ENCODE measurements around the gene SLC24A5. TPM values are rescaled to one million over a fixed set of nuclear protein-coding genes. Genes with fewer than 3 reads are reported as not detected.

Gene SLC24A5
- total RNA-seq, 1 donor from 2014 or later = not detected

- intact Hi-C loops (cut with DNase I) = loop anchor here (10.0 kb wide), 1 partner anchor 107 kb away; no protein-coding TSS in a partner anchor
- peak; percentile 77 for DNase-seq (ENCODE audit: low spot score)
Measured at GRCh38 chr15:48177766-48178647, 57.2 kb downstream of the SLC24A5 start, which contains the start of gene MYEF2. Gene MYEF2 (minus strand): TSS chr15:48178295. CDS start chr15:48178237, 58 bp downstream.

- intact Hi-C loops (cut with DNase I) = loop anchor here (10.0 kb wide), 1 partner anchor 106 kb away; no protein-coding TSS in a partner anchor
- DNase-seq (ENCODE audit: low spot score) = no peak
Measured at GRCh38 chr15:48178648-48178931, 57.8 kb downstream of the SLC24A5 start.

- intact Hi-C loops (cut with DNase I) = no loop called here
- no peak for DNase-seq (ENCODE audit: low spot score)
Measured at GRCh38 chr15:48182749-48183148, 62.0 kb downstream of the SLC24A5 start.

- no peak for DNase-seq (ENCODE audit: low spot score)
- intact Hi-C loops (cut with DNase I) = no loop called here
Measured at GRCh38 chr15:48185529-48185928, 64.7 kb downstream of the SLC24A5 start.

- intact Hi-C loops (cut with DNase I) = no loop called here
- DNase-seq (ENCODE audit: low spot score) = no peak
Measured at GRCh38 chr15:48186271-48186670, 65.5 kb downstream of the SLC24A5 start.

- intact Hi-C loops (cut with DNase I) = no loop called here
- DNase-seq (ENCODE audit: low spot score) = peak; percentile 75
Measured at GRCh38 chr15:48190932-48191573, 70.3 kb downstream of the SLC24A5 start.

- no peak for DNase-seq (ENCODE audit: low spot score)
- intact Hi-C loops (cut with DNase I) = no loop called here
Measured at GRCh38 chr15:48191574-48192225, 70.9 kb downstream of the SLC24A5 start, which contains the start of gene CTXN2. Gene CTXN2 (plus strand): TSS chr15:48191665. CDS start chr15:48201301, 9,636 bp downstream.

Other genes starting within 250 kb of the SLC24A5 start
- gene MYEF2, start 57.3 kb downstream of the SLC24A5 start, total RNA-seq = 25.5 TPM
- not detected for gene CTXN2, start 70.7 kb downstream of the SLC24A5 start, total RNA-seq
- not detected for gene SLC12A1, start 85.3 kb downstream of the SLC24A5 start, total RNA-seq
- 66.9 TPM for gene DUT, start 210.4 kb downstream of the SLC24A5 start, total RNA-seq

All from cardiac septum (tissue), 1 donor.